ENCODE measurements around the gene ADAM22.

ADAM22 gene

GRCh38 chr7:87960239-87960638 is 26.2 kb downstream of the ADAM22 start:
- no peak for DNase-seq (ENCODE audit: low read depth in 2 of 2)

- DNase-seq (ENCODE audit: low read depth in 2 of 2), result no peak
Measured at GRCh38 chr7:87961754-87962153, 27.7 kb downstream of the ADAM22 start.

- no peak for DNase-seq (ENCODE audit: low read depth in 2 of 2)
Measured at GRCh38 chr7:87966271-87966670, 32.2 kb downstream of the ADAM22 start.

GRCh38 chr7:87968021-87968420 is 34.0 kb downstream of the ADAM22 start:
- DNase-seq (ENCODE audit: low read depth in 2 of 2), result no peak

- DNase-seq (ENCODE audit: low read depth in 2 of 2), result no peak
Measured at GRCh38 chr7:87982116-87982515, 48.1 kb downstream of the ADAM22 start.

- no peak for DNase-seq (ENCODE audit: low read depth in 2 of 2)
Measured at GRCh38 chr7:87984088-87984487, 50.0 kb downstream of the ADAM22 start.

- no peak for DNase-seq (ENCODE audit: low read depth in 2 of 2)
Measured at GRCh38 chr7:87993269-87993668, 59.2 kb downstream of the ADAM22 start.

GRCh38 chr7:87999261-87999660 is 65.2 kb downstream of the ADAM22 start:
- no peak for DNase-seq (ENCODE audit: low read depth in 2 of 2)

- DNase-seq (ENCODE audit: low read depth in 2 of 2), result no peak
Measured at GRCh38 chr7:88001744-88002530, 67.9 kb downstream of the ADAM22 start.

GRCh38 chr7:88002617-88003016 is 68.6 kb downstream of the ADAM22 start:
- no peak for DNase-seq (ENCODE audit: low read depth in 2 of 2)

- no peak for DNase-seq (ENCODE audit: low read depth in 2 of 2)
Measured at GRCh38 chr7:88003581-88003980, 69.5 kb downstream of the ADAM22 start.

GRCh38 chr7:88005191-88005590 is 71.1 kb downstream of the ADAM22 start:
- no peak for DNase-seq (ENCODE audit: low read depth in 2 of 2)

- DNase-seq (ENCODE audit: low read depth in 2 of 2), result no peak
Measured at GRCh38 chr7:88009651-88010050, 75.6 kb downstream of the ADAM22 start.

GRCh38 chr7:88012086-88012485 is 78.0 kb downstream of the ADAM22 start:
- no peak for DNase-seq (ENCODE audit: low read depth in 2 of 2)

GRCh38 chr7:88013981-88014380 is 79.9 kb downstream of the ADAM22 start:
- DNase-seq (ENCODE audit: low read depth in 2 of 2), result no peak

GRCh38 chr7:88014581-88014980 is 80.5 kb downstream of the ADAM22 start:
- no peak for DNase-seq (ENCODE audit: low read depth in 2 of 2)

GRCh38 chr7:88015309-88015708 is 81.3 kb downstream of the ADAM22 start:
- no peak for DNase-seq (ENCODE audit: low read depth in 2 of 2)

GRCh38 chr7:88018501-88018900 is 84.5 kb downstream of the ADAM22 start:
- no peak for DNase-seq (ENCODE audit: low read depth in 2 of 2)

GRCh38 chr7:88020953-88021665 is 87.1 kb downstream of the ADAM22 start:
- DNase-seq (ENCODE audit: low read depth in 2 of 2), result no peak

- no peak for DNase-seq (ENCODE audit: low read depth in 2 of 2)
Measured at GRCh38 chr7:88027724-88028123, 93.7 kb downstream of the ADAM22 start.

- DNase-seq (ENCODE audit: low read depth in 2 of 2), result no peak
Measured at GRCh38 chr7:88034083-88034695, 100.1 kb downstream of the ADAM22 start.

GRCh38 chr7:88037050-88037449 is 103.0 kb downstream of the ADAM22 start:
- DNase-seq (ENCODE audit: low read depth in 2 of 2), result no peak

- no peak for DNase-seq (ENCODE audit: low read depth in 2 of 2)
Measured at GRCh38 chr7:88040694-88041093, 106.6 kb downstream of the ADAM22 start.

Measured in stimulated activated CD8-positive, alpha-beta memory T cell treated with anti-CD3 and anti-CD28 coated beads, Interleukin-15, amount 100 ng/mL, for 48 hours (primary cell).